Activated CD4-positive, alpha-beta T cell treated with anti-CD3 and anti-CD28 coated beads for 4 hours (primary cell): ENCODE measurements around the gene CFAP45.

Experiments
- DNase-seq, 2 donors: peaks; one replicate each; pipeline ENCODE4 v3.0.0-alpha.2; 2020

Gene CFAP45, protein sequence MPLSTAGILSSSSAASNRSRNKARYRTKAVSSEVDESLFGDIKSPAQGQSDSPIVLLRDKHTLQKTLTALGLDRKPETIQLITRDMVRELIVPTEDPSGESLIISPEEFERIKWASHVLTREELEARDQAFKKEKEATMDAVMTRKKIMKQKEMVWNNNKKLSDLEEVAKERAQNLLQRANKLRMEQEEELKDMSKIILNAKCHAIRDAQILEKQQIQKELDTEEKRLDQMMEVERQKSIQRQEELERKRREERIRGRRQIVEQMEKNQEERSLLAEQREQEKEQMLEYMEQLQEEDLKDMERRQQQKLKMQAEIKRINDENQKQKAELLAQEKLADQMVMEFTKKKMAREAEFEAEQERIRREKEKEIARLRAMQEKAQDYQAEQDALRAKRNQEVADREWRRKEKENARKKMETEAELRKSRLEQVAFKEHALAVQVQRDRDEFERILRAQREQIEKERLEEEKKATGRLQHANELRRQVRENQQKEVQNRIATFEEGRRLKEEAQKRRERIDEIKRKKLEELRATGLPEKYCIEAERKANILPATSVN

DNA sequence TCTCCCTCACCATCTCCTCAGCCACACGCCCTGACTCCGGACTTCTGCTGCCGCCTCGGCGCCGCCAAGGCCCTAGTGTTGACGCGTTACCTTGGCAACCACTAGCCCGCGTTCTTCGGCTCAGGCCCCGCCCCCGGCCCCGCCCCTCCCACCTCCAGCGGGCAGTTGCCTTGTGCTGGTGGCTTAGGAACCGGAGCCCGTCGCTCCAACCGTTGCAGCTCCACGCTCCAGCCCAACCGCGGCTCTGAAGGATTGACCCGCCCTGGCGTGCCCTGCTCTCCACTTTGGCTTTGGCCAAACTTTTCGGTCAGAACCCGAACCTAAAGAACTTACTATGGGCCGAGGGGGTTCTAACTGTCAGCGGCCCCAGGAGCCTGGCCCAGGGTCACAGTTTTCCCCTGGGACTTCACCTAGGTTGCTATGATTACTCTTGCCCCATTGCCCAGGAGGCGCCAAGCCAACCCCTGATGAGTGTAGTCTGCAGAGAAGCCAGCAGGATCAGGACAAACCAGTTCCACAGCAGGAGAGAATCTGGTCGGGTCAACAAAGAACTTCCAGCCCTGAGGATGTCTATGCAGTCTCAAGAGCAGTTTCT is at the start of gene CFAP45:
CFAP45 (minus strand) TSS at position 80 of the 595 bp plus-strand sequence; CDS start at position 13, 67 bp downstream.
- DNase-seq: no peak

DNA sequence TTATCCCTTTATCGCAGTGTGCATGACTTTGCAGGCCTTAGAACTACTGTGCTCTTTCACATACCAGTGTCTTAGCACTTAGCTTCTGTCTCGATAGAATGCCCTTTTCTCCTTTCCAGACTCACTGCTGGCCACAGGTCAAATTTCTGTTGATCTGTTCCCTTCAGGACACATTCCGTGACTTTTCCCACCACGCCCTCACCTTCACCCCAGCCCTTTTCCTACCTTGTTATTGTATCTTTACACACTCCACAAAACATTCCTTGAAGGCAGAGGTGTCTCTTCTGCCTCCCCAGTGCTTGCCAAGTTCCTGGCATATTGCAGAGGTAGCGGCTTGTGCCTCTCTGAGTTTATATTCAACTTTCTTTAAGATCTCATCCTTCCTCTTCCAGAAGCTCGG is 49.2 kb upstream of the CFAP45 start:
- no peak for DNase-seq

DNA sequence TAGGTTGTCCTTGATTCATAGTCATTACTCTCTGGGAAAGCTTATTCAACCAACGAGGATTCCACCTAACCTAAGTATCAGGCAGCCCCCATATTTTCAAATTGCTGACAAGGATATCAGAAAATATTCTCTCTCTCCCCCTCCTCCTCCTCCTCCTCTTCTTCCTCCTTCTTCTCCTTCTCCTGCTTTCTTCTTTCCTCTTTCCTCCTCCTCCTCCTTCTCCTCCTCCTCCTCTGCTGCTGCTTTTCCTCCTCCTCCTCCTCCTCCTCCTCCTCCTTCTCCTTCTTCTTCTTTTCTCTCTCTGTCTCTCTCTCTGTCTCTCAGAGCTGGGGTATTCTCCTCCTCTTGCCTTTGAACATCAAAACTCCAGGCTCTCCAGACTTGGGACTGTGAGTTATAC is 48.0 kb upstream of the CFAP45 start:
- DNase-seq: no peak

DNA sequence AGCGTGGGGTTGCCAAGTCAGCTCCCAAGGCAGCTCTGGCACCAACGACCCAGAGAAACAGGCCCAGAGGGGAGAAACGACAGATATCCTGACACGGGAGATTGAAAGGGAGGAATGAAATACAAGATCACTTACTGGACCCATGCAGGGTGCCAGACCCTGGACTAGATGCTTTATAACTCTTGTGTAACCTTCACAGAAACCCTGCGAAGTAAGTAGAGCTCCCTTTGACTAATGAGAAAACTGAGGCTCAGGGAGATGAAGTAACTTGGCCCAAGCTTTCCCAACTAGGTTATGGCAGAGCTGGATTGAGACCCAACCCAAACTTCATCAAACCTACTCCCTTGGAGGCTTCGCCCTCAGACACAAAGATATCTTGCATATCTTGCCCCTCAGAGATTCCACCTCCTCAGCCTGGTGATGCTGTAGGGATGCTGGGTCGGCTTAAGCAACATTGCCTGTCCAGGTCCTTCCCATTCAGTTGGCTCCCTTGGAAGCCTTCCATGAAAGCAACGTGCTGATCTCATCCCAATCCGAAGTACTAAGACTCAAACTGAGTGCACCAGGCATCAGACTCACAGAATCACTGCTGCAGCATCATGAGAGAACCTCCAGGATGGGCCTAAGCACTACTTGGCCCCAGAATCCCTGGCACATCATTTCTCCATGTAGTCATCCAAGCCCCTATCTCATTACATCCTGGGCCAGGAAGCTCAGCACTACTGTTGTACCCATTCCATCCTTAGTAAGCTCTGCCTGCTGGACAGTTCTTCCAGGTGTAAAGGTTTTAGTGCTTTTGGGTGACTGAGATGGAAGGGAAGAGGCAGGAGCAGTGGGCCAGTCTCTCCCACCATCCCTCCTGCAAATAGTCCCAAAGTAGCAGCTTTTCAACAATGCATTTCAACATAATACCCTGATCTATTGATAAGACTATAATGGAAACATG is 46.5 kb upstream of the CFAP45 start:
- DNase-seq: no peak

DNA sequence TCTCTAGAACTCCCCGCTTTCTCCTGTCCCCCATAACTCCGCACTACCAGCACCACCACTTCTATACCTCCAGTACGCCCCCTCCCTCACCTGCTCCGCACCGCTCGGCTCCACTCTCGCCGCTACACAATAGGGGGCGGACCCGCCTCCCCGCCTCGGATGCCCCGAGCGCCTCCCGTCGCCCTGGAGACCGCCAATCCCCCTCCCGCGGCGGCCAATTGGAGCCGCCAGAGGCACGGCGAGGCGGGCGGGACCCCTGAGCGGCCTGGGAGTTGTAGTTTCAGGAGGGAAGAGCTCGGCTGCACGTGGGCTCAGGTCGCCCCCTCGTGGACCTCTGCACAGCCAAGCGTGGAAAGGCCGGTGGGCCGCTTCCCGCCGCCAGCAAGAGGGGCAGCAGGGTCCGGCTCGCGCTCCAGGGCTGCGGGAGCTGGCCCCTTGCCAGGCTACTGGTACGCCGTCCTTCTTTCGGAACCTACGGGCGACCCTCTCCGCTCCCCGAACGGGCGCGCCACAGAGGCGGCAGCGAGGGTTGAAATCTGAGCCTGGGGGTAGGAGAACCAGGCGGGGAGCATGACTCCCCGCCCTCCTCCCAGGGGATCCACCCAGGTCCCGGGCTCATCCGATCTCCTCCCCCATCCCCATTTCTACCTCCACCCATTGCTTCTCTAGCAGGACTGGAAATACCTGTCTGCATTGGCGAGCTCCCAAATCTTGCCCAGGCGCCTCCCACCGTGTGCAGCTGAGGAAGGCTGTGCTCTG is 45.7 kb upstream of the CFAP45 start, which contains the start of gene IGSF9:
IGSF9 (minus strand) TSS at position 131 of the 759 bp plus-strand sequence. CDS start 2,159 bp downstream, outside the sequence.
- DNase-seq: peak; percentile 72 to 74

DNA sequence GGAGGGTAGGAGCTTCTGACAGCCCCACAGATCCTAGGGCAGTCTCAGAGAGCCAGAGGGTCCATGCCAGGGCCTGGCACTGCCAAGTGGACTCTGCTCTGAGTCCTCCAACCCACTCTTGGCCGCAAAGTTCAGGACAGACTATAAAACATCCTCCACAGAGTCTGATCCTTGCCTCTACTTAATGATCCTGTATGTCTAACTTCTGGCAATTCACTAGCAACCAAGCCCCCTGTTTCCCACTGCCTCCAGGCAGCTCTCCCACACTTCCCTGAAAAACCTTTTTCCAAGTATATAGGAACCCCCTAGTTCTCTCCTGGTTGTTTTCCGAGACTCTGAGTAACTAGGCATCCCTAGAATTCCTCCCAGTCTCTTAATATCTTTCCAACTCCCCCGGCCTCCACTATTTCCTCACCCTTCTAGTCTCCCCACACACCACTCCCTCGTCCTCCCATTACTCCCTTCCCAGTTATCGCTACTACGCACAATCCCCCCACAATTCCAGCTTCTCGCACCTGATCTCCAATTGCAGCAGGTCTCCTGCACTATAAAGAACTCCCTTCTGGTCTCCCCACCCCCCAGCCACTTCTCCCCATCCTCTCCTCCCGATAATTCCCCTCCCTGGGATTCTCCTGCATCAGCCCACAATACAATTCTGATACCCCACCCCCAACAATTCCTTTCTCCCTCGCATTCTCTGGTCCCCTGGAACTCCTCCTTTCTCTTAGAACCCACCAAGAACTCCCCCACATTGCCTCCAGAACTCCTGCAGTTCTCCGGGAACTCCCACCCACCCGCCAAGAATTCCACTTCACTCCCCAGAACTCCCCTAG is 44.9 kb upstream of the CFAP45 start:
- DNase-seq: no peak

DNA sequence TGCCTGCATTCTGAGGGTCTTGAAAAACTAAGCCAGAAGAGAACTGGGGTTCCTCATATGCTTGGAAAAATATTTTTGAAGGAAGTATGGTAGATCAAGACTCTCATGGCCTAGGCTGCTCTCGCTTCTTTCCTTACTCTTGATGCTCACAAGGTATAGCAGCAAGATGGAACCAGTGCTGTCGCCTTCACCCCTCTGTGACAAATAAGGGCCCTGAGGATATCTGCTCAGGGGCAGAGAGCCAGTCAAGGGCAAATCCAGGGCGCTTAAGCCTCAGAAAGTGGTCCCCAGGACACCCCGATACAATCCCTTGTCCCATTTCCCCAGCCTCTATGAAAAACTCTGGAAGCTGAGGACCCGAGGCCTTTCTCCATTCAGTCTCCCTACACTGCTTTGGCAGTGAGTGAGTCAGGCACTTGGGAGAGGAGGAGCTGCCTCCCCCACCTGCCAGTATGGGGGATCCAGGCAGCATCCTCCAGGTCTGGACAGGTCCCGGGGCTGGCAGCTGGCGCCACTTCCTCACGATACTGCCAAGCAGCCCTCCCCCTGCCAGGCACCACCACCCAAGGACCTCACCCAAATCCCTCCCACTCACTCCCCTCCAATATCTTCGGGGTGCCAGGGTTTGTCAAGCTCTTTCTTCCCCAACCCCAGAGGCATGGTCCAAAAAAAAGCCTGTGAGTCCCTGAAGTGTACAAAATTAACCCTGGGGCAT is 44.1 kb upstream of the CFAP45 start:
- no peak for DNase-seq

DNA sequence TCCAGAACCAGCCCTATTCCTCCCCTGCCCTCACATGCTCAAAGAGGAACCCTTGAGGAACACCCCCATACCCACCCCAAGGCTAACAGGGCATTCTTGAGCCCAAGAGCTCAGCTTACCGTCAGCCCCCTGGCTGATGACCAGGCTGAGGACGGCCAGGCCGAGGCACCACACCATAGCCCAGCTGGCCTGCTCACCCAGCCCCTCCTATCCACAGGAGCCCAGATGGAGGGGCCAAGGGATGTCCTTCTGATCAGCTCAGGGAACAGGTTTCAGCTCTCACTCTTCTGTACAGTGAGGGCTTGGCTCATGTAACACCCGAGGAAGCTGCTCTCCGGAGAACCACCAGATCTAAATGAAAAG is 43.3 kb upstream of the CFAP45 start:
- DNase-seq: no peak

DNA sequence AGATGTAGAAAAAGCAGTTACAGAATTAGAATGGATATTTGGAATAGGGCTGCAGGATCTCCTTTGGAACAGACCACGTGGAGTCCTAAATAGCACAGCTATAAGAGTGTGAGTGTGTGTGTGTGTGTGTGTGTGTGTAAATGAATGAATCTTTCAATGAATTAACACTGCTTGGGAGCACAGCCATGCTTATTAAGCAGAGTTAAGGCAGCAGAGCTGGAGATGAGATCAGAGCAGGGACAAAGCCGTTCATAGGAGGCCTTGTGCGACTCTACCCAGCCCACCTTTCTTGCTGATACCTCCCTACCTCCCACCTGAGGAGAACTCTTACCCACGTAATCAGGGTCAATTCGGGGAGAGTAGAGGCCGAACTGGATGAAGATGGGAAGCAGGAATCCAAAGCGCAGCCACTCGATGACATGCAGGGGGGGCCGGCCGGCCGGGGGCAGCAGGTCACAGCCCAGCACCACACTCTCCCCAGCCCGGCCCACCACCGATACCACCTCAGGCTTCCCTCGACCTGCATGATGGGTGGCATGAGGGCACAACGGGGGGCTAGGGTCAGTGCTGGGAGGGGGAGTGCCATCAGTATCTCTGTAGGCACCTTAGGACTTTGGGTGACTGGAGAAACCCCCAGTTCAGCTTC is 42.8 kb upstream of the CFAP45 start:
- DNase-seq: no peak

DNA sequence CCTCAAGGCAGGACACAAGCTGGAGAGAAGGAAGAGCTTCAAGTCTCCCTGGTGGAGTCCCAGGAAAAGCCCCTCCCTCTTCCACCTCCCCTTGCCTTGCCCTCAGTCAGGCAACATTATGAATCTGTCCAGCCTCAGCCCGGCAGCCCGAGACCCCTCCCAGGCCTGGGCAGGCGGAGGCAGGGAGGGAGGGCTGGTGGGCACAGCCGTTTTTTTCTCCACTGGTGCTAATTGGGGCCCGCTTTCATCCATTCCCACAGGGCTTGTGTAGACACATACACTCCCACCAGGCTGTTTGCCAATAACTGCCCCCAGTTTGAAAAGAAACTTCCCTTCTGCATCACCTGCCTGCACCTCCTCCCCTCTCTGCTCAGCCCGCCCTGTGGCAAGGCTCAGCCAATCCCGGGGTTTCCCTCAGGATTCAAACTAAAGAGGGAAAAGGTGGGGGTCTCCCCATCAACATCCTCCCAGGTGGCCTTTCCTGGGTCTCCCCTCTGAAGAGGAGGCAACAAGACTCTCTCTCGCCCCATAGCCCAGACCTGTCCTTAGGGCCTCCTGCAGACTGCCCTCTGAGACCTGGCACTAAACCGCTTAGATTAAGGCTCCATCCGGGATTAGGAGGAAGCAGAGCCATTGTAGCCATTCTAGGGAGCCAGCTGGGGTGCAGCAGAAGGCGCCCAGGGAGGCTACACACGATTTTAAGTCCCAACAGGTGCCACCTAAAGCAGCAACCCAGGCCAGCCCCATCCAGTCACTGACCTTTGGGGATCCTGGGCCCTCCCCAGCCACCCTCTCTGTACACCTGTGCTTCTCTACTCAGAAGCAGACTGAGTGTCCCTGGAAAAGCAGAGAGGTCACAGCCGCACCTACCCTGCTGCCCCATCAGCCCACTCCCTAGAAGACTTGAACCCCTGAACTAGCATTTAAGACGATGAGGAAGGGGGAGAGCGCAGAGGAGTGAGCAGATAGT is 41.9 kb upstream of the CFAP45 start:
- no peak for DNase-seq

DNA sequence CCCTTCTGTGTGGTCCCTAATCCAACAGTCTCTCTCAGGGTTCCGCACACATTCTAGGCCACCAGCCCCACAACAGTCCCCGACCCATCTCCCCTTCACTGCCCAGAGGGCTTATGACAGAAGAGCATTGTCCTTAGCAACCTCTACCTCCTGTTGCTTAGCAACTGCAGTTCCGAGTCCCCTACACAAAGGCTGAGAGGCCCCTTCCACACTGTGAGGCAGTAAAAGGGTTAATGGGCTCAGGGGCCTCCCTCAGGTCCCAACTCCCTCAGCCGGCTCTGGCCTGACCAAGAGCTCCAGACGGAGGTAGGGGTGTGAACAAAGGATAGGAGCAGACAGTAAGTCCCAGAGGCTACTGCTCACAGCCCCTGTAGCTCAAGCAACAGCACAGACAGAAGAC is 41.2 kb upstream of the CFAP45 start:
- DNase-seq: no peak

DNA sequence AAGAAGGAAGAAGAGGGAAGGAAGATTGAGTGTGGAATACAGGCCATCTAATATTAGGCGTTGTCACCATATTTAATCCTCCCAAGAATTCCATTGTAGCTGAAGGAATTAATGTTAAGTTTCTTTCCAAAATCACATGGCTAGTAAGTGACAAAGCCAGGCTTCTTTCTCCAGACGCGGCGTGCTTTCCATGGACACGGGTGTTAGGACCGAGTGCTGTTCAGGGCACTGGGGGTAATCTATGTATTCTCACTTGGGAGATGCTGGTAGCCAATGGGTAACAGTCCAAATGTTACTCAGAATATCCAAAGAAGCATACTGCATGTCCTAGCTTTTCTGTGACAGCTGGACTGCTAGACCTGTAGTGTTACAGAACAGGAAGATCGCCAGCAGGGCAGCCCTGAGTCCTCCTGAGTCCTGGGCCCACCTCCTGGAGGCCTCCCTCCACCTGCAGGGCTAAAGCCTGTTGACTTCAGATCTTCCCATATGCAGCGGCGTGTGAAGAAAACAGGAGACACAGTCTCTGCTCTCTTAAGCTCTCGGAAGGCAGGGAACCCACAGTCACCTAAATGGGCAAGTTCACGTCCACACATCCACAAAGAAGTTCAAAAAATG is 40.1 kb upstream of the CFAP45 start:
- no peak for DNase-seq

DNA sequence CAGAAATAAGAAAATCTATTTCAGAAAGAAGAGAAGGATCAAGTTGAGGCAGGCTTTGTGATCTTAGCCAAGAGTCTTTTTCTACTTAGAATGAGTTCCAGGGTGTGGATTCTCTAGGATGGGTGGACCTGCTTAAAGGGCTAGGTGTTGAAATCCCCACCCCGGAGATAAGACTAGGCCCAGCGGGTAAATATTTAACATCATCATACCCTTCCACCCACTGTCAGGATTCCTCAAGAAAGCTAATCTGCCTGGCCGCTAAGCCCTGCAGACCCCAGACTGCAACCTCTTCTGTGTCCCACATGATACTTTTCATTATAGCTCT is 39.7 kb upstream of the CFAP45 start:
- DNase-seq: no peak

DNA sequence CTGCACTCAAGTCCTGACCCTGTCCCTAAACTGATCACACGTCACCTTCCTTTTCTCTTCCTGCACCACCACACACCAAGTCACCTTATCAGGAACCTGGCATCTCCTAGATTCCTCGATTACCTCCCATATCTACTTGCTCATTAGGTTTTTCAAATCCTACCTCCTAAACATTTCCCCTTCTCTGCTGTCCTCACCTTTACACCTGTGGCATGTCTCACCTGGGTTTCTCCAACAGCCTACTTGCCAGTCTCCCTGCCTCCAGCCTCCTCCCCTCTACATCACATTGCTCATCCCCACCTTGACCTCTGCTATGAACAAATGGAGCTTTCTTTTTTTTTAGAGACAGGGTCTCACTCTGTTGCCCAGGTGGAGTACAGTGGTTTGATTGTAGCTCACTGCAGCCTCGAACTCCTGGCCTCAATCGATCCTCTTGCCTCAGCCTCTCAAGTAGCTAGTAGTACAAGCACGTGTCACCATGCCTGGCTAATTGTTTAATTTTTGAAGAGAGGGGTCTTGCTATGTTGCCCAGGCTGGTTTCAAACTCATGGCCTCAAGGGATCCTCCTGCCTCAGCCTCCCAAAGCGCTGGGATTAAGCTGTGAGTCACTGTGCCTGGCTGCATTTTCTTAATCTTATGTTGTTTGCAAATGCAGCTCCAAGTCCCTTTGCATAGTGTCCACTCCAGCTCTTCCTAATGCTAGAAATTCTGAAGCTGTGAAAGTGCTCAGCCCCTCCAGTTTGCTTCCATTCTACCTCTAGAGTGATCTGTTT is 39.1 kb upstream of the CFAP45 start:
- DNase-seq: no peak

DNA sequence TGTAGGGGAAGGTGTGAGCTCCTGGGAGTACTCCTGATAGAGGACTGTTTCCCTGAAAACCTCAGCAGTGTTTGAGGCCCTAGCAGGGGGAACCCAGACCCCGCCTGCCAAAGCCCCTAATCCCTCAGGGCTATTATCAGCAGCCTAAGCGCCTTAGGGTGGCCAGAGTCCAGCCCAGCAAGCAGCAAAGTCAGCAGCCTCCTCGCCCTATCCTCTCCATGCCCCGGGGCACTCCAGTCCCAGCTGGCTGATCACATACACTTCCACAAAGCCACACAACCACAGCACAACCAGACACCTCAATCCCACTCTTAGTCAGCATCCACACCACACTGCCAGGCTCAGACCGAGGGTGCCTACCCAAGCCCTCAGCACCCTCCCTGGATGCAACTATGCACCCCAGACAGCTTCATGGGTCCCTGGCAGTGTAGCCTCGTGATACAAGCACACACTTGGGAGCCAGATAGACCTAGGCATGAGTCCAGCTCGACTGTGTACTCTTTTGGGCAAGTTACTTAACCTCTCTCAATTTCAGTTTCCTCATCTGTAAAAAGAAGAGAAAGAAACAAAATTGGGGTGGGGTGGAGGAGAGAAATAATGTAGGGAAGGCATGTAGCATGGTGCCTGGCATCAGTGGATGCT is 38.4 kb upstream of the CFAP45 start:
- DNase-seq: no peak

DNA sequence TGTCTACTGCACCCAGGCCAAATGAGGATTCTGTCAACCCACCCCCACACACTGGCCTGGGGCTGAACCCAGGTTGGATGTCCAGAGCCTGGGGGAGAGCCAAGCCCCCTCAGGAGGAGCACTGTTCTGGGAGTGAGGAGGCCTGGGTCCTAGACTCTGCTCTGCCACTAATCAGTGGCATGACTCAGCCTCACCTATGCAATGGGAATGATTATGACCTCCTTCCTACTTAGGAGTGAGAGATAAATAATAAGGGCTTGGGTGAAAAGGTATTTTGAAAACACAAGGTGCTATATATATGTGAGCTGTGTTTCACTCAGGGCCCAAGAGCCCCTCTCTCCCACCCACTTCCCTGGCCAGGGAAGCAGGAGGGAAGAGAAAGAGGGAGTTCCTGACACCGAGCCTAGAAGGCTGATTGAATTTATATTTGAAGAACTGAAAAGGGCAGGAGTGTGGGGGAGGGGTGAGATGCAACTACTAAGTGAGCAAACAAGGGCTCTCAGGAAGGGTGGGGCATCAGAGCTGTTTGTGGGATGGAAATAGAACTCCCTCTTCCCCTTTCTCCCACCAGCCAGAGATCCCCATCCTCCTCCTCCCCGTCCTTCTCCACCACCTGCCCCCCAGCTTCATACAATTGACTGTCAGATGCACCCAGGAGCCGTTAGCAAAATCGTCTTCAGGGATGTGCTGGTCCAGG is 37.2 kb upstream of the CFAP45 start:
- no peak for DNase-seq
